Stimulated activated CD8-positive, alpha-beta memory T cell treated with anti-CD3 and anti-CD28 coated beads, Interleukin-12 subunit alpha, Interleukin-12 subunit beta, amount 100 ng/mL, for 1 hour (primary cell): ENCODE results near the gene CHAF1A.

Experiments
- DNase-seq: peaks from one replicate; pipeline ENCODE4 v3.0.0-alpha.2; 2020; ENCODE audit warnings: low read depth

The CHAF1A gene

DNA sequence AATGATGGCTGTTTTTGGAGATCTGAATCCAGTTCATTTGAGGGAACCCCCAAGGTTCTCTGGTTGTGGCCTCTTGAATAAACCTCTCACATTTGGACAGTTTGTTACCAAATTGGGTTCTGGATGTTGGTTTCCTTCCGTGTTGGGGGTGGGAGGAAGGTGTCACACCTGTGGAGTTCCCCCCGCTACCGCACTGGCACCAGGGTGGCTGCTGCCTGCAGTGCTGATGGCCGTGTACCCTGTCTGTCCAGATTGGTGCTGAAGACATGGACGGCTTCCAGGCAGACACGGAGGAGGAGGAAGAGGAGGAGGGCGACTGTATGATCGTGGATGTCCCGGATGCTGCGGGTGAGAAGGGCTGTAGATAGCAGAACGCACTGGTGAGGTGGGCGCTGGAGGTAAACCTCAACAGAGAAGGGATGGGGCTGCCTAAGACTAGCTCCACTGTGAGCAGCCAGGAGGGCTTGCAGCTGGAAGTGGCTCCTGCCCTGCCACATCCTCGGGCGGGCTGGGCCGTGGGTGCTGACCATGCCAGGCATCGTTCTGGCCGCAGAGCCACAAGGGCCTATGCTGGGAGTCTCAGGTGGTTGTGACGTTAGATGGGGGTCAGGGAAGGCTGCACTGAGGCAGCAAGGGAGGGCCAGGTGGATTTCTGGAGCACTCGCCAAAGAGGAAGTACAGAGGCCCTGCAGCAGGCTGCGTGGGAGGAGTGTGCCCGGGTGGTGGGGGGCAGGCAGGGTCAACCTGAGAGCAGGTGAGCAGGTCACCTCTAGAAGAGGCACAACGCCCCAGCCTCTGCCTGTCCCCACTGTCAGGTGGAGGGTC is 39.8 kb downstream of the CHAF1A start:
- no peak for DNase-seq

DNA sequence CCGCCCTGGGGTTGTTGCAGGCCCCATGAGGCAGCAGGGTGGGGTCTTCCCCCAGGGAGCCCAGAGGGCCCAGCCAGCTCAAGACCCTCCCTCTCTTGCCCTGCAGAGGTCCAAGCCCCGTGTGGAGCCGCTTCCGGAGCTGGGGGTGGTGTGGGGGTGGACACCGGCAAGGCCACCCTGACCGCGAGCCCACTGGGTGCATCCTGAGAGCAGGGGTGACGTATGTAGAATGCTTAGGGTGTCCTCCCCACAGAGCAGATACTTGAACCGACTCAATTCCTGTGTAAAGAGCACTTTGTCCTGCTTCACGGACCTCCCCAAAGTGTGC is 40.3 kb downstream of the CHAF1A start:
- DNase-seq = no peak

DNA sequence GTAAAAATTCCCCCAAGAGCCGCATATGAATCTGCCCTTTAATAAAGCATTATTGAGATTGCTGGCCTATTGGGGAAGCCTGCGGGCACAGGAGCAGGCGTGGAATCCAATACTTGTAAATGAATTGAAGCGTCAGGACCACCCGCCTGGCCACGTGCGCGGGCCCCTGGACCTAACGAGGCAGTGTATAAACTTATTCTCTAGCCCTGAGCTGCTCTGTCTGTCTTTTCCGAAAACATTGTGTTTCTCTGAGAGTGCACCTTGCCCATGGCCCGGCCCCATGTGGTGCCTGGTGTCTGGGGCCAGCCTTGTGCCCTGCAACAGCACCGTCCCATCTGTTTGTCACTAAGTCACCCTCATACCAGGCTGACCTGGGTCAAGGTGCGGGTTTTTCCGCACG is 40.7 kb downstream of the CHAF1A start:
- no peak for DNase-seq

DNA sequence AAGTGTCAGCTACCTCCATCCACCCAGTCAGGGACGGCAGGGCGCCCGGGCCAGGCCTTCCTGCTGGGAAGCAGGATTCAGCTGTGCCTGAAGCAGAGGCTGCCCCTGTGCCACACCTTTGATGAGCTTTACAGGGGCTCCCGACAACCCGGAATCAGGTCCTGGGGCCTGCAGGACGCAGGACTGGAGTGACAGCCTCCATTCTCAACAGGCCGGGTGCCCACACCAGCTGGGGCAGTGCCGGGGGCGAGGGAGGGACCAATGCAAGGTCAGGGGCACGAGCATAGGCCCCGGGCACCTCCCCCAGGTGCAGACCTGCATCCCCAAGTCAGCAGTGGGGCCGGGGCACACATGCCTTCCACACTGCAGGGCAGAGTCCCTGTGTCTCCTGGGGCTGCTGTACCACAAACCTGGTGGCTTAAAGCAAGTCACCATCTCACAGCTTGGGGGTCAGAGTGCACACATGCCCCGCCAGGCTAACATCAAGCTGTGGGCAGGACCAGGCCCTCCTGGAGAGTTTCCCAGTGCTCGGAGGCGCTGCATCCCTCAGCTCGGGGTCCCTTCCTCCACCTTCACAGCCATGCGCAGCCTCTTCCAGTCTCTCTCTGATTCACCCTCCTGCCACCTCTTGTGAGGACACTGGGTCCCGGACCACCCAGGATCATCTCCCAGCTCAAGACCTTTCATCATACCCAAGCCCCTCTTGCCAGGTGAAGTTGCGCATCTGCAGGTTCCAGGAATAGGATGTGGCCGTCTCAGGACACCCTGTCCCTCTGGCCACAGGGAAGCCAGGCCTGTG is 41.7 kb downstream of the CHAF1A start:
- no peak for DNase-seq

DNA sequence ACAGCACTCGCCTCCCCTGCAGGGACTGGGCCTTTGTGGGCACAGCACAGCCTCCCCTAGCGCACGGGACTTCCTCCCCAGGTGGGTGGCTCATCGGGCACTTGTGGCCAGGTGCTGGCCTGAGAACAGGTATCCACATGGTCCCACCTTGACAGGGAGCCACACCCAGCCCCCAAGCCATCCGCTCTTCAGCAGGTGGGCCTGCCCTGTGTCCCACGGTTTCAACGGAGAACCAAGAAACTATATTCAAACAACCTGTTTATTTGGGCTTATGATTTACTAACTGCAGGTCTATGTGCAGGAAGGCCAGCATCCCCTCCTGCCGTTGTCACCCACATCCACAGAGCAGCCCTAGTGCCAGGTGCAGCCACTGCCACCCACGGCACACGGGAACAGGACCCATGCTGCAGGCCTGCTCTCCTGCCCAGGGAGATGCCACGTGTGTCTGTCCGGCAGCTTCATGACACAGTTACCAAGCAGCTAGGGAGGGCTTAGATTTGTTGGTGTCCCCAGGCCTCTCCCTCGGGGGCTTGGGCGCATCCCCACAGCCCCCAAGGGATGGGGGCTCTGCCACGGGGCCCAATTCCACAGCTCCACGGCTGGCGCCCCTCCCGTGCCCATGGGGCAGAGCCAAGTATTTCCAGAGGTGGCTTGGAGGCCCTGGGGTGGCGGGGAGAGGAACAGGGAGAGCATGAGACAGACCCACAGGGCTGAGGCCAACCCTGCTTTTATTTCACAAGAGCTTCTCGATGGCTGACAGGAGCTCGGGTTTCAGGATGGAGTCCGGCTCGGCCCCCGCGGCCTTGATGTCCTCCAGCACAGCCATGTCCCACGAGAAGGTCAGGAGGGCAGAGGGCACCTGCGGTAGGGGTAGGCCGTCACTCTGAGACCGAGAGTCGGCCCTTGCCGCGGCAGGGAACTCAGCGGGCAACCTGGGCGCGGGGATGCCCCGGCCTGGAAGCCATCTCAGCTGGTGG is 42.6 kb downstream of the CHAF1A start:
- no peak for DNase-seq

DNA sequence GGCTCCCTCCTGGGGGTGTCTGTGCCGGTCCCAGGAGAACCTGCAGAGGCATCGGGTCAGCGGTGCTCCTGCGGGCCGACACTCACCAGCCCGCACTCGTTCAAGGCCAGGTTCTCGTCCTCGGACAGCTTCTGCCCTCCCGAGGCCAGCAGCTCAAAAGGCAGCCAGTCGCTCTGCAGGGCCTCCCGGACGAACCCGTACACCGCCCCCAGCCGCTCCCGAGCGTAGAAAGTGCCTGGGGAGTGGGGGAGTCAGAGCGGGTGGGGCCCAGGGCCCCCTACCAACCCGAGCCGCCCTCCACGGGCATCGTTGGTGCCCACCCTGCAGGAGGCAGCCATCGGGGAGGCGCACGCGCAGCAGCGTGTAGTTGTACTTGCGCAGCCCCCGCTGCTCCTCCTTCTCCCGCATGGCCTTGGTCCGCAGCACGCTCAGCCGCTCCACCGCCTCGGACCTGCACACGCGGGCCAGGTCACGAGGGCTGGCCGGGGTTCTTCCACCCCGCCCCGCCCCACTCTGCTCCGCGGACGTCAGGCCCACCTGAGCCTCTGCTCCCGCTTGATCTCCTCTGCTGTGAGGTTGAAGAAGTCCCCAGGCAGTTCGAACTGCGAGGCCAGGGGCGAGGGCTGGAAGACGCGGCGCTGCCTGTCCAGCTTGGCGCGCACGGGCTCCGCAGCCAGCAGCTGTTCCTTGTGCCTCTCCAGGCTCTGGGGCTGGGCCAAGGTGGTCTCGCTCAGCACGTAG is 43.7 kb downstream of the CHAF1A start:
- no peak for DNase-seq

DNA sequence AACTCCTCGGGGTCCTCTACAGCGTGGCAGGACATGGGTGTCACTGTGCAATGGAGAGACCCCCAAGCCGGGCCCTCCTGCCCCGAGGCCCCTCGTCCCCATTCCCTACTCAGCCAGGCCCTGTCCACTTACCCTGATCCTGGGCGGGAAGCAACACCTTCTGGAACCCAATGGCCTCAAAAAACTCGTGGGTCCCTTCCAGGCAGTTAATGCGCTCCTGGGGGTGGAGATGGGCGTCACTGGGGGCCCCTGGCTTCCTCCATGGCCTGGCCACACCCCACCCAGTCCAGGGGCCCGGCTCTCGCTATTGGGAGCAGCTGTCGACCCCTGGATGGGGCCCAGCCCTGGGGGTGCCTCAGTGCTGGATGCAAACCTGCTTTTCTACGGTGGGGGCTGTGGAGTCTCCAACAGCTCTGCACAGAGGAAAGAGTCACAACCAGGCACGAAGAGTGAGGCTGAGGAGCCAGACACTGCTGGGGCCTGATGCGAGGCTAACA is 44.3 kb downstream of the CHAF1A start:
- no peak for DNase-seq

DNA sequence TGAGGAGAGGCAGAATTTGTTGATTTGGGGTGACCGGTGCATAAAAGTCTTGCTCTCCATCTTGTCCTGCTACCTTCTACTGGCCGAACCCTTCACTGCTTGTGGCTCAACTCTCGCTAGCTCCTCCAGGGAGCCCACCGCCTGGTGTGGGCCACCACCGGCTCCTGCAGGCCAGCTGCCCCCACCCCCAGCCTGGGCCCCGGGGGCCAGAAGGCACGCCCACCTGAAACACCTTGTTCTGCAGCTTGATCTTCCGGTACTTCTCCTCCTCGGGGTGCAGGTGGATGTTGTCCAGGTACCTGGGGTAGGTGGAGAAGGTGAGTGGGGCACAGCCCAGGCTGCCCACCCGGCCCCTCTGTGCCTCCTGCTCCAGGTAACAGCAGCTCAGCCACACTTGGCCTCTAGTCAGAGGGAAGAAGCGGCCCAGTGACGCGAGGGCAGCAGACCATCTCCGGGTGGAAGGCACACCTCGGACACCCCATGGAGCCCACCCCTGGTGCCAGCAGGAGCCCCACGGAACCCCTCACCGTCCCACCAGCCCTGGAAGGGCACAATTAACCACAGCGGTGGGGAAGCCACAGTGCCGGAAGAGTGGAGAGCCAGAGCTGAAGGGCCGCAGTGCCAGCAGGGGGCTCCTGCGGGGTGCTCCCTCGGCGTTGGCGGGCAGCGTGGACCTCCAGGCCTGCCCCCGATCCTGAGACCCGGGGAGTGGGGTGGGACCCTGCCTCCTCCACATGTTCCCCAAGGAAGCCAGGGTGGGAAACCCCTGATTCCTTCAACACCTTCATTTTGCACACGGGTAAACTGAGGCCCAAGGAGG is 45.1 kb downstream of the CHAF1A start:
- DNase-seq = no peak

DNA sequence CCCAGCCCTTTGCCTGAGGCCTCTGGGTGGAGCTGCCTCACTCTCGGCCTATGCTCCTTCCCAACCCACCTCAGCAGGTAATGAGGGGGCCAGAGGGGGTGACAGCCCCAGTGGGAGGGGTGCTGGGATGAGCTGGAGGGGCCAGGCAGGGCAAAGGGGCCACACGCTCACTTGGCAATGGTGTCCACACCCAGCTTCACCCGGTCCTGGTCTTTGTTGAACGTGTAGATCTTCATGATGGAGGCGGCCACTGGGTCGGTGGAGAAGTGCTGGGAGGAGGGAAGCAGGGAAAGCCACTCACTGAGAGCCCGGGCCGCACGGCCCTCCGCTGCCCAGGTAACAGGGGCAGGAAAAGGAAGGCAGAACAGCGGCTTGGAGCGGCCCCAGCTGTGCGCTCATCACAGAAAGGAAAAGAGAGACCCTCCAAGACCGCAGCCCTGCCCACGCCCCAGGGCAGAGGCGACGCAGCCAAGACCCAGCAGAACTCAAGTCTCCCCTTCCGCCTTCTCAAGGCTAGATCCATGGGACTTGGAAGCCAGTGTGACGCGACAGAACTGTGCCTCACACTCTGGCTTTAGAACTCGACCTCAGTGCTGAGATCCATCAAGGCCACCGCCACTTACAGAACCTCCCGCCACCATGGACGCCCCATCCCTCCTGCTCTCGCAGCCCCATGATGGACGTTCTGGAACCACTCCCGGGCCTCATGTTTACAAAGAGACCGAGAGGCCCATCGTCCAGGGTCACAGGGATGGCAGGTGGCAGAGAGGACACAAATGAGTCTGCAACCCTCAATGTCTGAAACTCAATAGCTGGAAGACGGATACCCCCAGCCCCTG is 45.9 kb downstream of the CHAF1A start:
- DNase-seq = no peak

DNA sequence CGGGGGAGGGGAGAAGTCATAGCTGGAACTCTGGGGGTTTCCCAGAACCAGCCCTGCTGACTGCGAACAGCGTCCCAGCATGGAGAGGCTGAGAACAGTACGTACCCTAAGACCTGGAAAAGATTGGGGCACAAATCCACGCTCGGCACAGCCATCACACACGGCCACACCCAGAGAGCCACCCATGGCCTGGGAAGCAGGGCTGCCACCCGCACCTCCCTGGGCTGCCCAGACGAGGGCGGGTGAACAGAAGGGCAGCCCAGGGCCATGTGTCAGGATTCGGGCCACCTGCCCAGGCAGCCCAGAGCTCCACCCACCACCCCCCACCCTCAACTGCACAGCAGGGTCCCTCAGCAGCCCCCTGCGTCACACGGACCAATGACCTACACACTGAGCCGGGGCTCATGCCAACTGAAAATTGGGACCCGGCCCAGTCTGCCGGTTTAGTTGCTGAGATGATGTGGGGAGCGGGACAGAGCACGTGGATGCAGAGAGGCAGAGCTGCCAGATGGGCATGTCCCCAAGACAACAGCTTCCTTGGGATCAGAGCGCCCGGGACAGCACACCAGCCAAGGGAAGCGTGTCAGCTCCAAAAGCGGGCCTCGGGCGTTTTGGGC is 46.7 kb downstream of the CHAF1A start:
- DNase-seq = no peak

DNA sequence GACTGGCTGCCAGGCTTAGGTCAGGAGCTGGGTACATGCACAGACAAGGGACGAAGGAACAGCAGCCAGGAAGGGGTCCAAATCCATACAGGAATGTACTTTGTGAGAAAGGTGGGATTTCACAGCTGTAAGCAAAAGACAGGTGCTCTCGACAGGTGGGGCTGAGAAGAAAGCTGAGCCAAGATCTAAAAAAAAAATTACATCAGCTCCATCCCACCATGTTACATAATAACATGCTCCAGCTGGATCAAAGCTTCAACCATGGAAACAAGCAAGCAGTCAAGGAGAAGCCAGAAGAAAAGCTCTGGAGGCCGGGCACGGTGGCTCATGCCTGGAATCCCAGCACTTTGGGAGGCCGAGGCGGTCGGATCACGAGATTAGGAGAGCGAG is 47.2 kb downstream of the CHAF1A start:
- DNase-seq = no peak

DNA sequence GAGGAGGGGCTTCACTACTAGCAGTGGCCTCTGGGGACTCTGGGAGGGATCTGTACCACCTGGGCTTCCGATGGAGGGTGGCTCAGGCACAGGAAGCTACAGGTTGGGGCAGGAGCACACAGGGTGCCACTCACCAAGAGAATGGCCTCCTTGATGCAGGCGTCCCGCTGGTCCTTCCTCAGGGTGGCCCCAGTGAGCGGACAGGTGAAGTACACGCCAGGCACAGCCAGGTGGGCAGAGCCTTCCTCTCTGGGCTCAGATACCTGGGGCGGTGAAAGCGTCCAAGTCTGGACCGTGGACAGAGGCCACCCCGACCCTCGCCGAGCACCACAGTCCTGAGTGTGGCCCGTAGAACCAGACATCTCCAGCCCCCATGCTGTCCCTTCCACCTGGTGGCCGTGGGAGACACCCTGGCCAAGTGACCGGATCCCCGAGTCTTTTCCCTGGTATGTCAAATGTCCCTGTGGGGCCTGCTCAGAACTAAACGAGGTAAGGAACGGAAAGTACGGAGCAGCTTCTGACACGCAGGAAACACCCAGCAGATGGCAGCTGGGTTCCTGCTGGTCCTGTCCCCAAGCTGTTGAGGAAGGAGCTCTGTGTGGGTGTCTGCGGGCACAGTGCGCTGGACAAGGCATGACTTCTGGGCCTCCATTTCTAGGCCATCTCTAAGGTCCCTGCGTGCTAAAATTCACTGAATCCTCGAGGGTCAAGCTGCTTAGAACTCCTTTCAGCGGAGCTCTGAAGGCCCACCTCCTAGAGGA is 50.0 kb downstream of the CHAF1A start:
- no peak for DNase-seq

DNA sequence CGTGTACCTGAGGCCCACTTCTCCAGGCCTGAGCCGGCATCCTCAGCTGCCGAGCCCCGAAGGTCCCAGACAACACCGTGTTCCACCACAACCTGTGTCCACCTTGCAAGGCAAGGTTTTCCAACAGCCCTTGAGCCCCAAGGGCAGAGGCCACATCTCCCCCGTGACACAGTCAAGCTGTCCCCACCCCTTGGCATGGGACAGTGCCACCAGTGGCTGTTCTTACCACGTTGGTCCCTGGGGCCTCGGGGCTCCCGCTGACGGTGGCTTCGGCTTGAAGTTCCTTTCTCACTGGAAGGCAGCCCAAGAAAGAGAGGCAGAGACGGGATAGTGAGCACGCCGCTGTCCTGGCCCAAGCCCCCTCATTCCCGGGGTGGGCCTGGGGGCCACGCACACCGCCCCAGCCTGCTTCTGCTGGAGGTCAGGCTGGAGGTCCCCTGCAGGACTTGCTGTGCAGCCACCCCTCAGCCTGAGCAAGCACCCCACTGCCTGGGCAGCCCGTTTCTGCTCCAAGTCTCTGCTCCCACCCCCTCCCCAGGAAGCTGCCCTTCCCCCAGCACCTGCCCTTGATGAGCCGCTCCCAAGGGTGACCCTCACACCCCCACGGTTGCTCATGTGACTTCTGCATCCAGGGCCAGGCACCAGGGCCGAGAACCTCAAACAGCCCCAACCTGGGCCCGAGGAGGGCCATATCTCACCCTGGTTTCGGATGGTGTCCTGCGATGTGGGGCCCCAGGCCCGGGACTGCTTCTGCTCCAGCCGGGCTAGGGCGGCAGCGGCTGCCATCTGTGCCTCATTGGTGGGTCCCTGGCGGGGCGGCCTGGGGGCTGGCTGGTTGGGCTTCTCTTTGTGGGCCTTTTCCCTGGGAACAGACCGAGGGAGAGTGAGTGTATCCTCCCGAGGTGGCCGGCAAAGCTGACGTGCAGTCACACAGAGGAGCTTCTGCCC is 51.1 kb downstream of the CHAF1A start:
- no peak for DNase-seq

DNA sequence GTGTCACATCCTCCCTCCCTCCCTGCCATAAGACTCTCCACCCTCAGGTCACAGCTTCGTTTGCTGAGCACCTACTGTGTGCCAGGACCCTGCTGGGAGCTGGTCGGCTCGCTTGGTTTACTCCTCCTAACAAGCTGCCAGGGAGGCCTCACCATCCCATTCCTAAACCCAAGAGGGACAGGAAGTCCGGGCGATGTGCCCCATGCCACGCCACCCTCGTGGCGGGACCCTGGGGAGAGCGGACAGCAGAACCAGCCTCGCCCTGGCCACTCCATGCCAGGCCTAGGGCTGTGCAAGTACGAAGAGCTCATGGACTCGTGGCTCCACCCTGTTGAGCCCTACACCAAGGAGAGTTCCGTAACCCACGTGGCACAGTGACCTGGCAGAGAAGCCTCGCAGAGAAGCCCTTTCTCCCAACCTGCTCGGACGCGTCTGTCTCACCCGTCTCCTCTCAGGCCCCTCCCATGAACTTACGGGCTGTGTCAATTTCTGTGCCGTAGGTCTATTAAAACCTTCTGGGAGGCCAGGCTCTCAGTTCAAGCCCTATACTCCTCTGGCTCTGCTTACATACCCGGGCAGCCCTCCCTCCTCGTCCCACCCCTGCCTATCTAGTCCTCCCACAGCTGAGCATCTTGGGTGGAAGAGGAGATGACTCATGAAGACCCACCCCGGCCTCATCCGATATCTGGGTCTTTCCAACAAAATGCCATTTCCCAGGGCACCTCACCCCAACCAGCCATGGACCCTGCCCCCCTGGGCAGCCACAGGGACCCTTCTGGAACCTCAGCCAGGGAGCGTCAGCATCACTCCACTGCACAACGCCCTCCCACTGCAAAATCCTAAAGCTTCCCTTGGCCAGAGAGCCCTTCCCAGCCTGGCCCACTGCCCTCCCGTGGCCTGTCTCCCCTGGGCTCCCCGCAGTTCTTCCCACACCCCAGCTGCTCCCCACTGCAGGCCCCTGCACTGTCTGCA is 52.6 kb downstream of the CHAF1A start:
- no peak for DNase-seq

DNA sequence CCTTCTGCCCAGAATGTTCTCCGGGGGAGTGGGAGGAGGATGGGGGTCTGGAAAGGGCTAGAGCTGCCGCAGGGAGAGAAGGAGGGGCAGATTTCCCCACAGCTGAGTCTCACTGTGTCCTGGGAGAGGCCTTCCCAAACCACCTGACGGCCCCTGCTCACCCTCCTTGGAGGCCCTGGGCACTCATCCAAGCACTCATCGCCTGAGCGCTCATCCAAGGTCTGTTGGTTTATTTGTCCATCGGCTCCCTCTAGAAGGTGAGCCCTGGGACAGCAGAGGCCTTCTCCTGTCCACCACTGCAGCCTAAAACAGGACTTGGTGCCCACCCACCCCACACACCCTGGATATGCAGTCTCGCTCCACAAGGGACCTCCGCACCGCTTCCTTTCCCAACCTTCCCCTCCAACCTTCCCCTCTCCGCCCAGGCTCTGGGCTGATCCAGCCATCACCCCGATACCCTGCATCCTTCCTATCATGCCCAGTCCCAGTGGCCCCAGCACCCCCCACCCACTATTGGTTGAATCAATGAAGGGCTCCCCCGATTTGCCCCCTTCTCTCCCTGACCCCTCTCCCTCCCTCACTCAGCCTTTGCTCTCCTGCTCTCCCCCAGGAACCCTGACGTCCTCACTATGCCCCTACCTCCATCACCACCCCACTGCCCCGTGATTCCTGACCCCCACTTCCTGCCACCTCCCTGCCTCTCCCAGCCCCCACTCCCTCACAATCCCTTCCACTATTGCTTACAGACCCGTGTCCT is 53.5 kb downstream of the CHAF1A start:
- no peak for DNase-seq
